GM23338 (cell line): ENCODE results near the gene SMIM9. TPM values are rescaled to one million over a fixed set of nuclear protein-coding genes. Genes with fewer than 3 reads are reported as not detected.
"Not testable (repeated sequence)": the region's sequence is repeated elsewhere in the genome, so short reads cannot be mapped to it uniquely, and the experiment has no call there.

ENCODE experiments used
- ATAC-seq: fragments of 200-7000 bp; cut with Tn5 transposase; 3 replicates; pipeline ENCODE4 v1.9.1; 2020
- DNase-seq: peaks from one replicate; pipeline ENCODE4 v3.0.0-alpha.2; 2015; ENCODE audit warnings: low spot score
- H2AFZ ChIP-seq: fragments of 200-600 bp; sonication (generic); 2 replicates; pipeline ENCODE4 v1.8.0; 2016; ENCODE audit warnings: antibody characterized with exemption, mild to moderate bottlenecking, moderate library complexity
- H3F3A ChIP-seq: fragments of 200-600 bp; sonication (generic); replicated peaks from 2 replicates; pipeline ENCODE4 v1.8.0; 2017; ENCODE audit warnings: antibody characterized with exemption, mixed run types, low read depth
- H3K27ac ChIP-seq: fragments of 200-600 bp; sonication (generic); 2 replicates; pipeline ENCODE4 v1.6.1; 2016; ENCODE audit warnings: low read depth
- H3K27me3 ChIP-seq: fragments of 200-600 bp; sonication (generic); 2 replicates; pipeline ENCODE4 v1.8.0; 2016; ENCODE audit warnings: mild to moderate bottlenecking, mixed run types, moderate library complexity; ENCODE audit not compliant: insufficient read depth
- H3K36me3 ChIP-seq: fragments of 200-600 bp; sonication (generic); 2 replicates; pipeline ENCODE4 v1.8.0; 2016; ENCODE audit warnings: mild to moderate bottlenecking; ENCODE audit not compliant: insufficient read depth
- H3K4me1 ChIP-seq: fragments of 200-600 bp; sonication (generic); 2 replicates; pipeline ENCODE4 v1.8.0; 2016; ENCODE audit warnings: mild to moderate bottlenecking, moderate library complexity; ENCODE audit not compliant: insufficient read depth
- H3K4me2 ChIP-seq: fragments of 200-600 bp; sonication (generic); 2 replicates; pipeline ENCODE4 v1.7.1; 2017; ENCODE audit warnings: mixed run types
- H3K4me3 ChIP-seq: fragments of 200-600 bp; sonication (generic); 2 replicates; pipeline ENCODE4 v1.6.1; 2016; ENCODE audit warnings: mixed run types
- H3K79me2 ChIP-seq: fragments of 200-600 bp; sonication (generic); replicated peaks from 2 replicates; pipeline ENCODE4 v1.8.0; 2017; ENCODE audit warnings: mild to moderate bottlenecking; ENCODE audit not compliant: insufficient read depth
- H3K9me2 ChIP-seq: fragments of 200-600 bp; sonication (generic); 2 replicates; pipeline ENCODE4 v1.8.0; 2017; ENCODE audit not compliant: insufficient read depth
- H4K20me1 ChIP-seq: fragments of 200-600 bp; sonication (generic); replicated peaks from 2 replicates; pipeline ENCODE4 v1.8.0; 2017; ENCODE audit warnings: mild to moderate bottlenecking; ENCODE audit not compliant: insufficient read depth
- H3K27ac Mint-ChIP-seq: 2 replicates; pipeline ENCODE4 v1.8.0; 2020; ENCODE audit warnings: inconsistent platforms, mild to moderate bottlenecking, moderate library complexity, mixed read lengths
- H3K27me3 Mint-ChIP-seq: 3 replicates; pipeline ENCODE4 v1.8.0; 2022; ENCODE audit warnings: low read depth, mild to moderate bottlenecking, moderate library complexity, mixed read lengths, inconsistent platforms; ENCODE audit not compliant: insufficient read depth, poor library complexity
- H3K36me3 Mint-ChIP-seq: 3 replicates; pipeline ENCODE4 v1.8.0; 2021; ENCODE audit warnings: low read depth, mild to moderate bottlenecking, inconsistent platforms, moderate library complexity, mixed read lengths
- H3K4me1 Mint-ChIP-seq: 3 replicates; pipeline ENCODE4 v1.8.0; 2020; ENCODE audit warnings: mild to moderate bottlenecking, inconsistent platforms, mixed read lengths
- H3K4me3 Mint-ChIP-seq: 3 replicates; pipeline ENCODE4 v1.8.0; 2021; ENCODE audit warnings: moderate library complexity, mild to moderate bottlenecking, inconsistent platforms, mixed read lengths
- H3K9me3 Mint-ChIP-seq: 3 replicates; pipeline ENCODE4 v1.8.0; 2020; ENCODE audit warnings: moderate library complexity, mild to moderate bottlenecking, inconsistent platforms, mixed read lengths
- JUNB ChIP-seq: IDR thresholded peaks from one replicate; pipeline ENCODE4 v1.6.1; 2016; ENCODE audit warnings: antibody characterized with exemption; ENCODE audit not compliant: unreplicated experiment
- ZNF331 ChIP-seq: fragments of 250-450 bp; sonication (Bioruptor Pico); IDR thresholded peaks from 2 replicates; pipeline ENCODE4 v1.5.0; 2020; ENCODE audit warnings: low read depth, mild to moderate bottlenecking, moderate library complexity
- ZNF462 ChIP-seq: fragments of 250-450 bp; sonication (Bioruptor Pico); IDR thresholded peaks from 2 replicates; pipeline ENCODE4 v1.5.0; 2020; ENCODE audit warnings: mild to moderate bottlenecking, moderate library complexity
- polyA plus RNA-seq: library from polyadenylated mRNA; unstranded; fragments of >200 nt; fragmentation: Nextera tagmentation; extraction: Ambion mirVana; gene quantifications from 2 replicates; pipeline ENCODE4 v1.2.1, GENCODE V29; 2016
- total RNA-seq: library from RNA; depleted of rRNA; stranded (reverse); fragments of >200 nt; shearing (Covaris generic); gene quantifications from 2 replicates; pipeline ENCODE4 v1.2.3, GENCODE V29; 2014

Gene SMIM9
- total and polyA plus RNA-seq, 2 experiments from 2014 or later = not detected

- Mint-ChIP-seq H3K4me3 (no peak overlapping the region), H3K27me3 (peaks cover 4% of the 10 kb centered on the region), H3K27ac (no peak overlapping the region), H3K4me1 (peaks cover 8% of the 10 kb centered on the region), H3K9me3 (no peaks in the 10 kb centered on the region), H3K36me3 (no peaks in the 10 kb centered on the region; the same call in 2 of the 3 replicates)
- no peaks in the 10 kb centered on the region for H3K79me2 ChIP-seq
- H3F3A ChIP-seq = no peaks in the 10 kb centered on the region
- H3K4me3 ChIP-seq = no peak overlapping the region
- H3K4me1 ChIP-seq = peaks cover 2% of the 10 kb centered on the region; the same call in 1 of the 2 replicates
- no peaks in the 10 kb centered on the region for H3K27me3 ChIP-seq
- ATAC-seq (no peak), DNase-seq (no peak)
- no peak overlapping the region for H2AFZ ChIP-seq
- no peak for TF ChIP-seq ZNF331 (CRISPR knock-in tag)
- TF ChIP-seq ZNF462 (CRISPR knock-in tag) = no peak
- TF ChIP-seq JUNB = no peak
- no peaks in the 10 kb centered on the region for H3K36me3 ChIP-seq
- H3K27ac ChIP-seq = no peak overlapping the region
- H3K4me2 ChIP-seq = no peak overlapping the region
- no peaks in the 10 kb centered on the region for H3K9me2 ChIP-seq
- no peaks in the 10 kb centered on the region for H4K20me1 ChIP-seq
These were observed 7.1 kb downstream of the SMIM9 start for GRCh38 chrX:154827194-154828015.

- H3K36me3 ChIP-seq, H3K27me3 ChIP-seq, H3K4me3 Mint-ChIP-seq, H3K4me1 ChIP-seq, H2AFZ ChIP-seq, H3K36me3 Mint-ChIP-seq, ATAC-seq, H3K9me3 Mint-ChIP-seq, DNase-seq, H4K20me1 ChIP-seq, H3F3A ChIP-seq, H3K4me2 ChIP-seq, H3K79me2 ChIP-seq, H3K27ac Mint-ChIP-seq, H3K27ac ChIP-seq, H3K4me3 ChIP-seq, H3K9me2 ChIP-seq, H3K27me3 Mint-ChIP-seq: not testable (repeated sequence)
- H3K4me1 Mint-ChIP-seq = peaks cover 25% of the 10 kb centered on the region
These were observed 8.9 kb downstream of the SMIM9 start for GRCh38 chrX:154825586-154825985.
